Measurements from ENCODE around the gene CLEC4M.

DNA sequence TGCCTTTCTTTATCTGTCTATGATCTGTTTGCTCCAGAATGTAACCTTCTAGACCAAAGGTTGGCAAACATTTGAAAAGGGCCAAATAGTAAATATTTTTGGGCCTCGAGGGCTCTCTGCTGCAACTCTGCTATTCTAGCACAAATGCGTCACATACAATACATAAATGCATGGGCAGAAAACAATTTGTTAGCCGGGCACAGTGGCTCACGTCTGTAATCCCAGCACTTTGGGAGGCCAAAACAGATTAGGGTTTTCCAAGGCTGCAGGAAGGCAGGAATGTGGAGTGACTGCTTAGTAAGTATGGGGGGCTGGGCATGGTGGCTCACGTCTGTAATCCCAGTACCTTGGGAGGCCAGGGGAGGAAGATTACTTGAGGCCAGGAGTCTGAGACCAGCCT lies 45.1 kb downstream of the CLEC4M start:
- TF ChIP-seq, protein P1, sequence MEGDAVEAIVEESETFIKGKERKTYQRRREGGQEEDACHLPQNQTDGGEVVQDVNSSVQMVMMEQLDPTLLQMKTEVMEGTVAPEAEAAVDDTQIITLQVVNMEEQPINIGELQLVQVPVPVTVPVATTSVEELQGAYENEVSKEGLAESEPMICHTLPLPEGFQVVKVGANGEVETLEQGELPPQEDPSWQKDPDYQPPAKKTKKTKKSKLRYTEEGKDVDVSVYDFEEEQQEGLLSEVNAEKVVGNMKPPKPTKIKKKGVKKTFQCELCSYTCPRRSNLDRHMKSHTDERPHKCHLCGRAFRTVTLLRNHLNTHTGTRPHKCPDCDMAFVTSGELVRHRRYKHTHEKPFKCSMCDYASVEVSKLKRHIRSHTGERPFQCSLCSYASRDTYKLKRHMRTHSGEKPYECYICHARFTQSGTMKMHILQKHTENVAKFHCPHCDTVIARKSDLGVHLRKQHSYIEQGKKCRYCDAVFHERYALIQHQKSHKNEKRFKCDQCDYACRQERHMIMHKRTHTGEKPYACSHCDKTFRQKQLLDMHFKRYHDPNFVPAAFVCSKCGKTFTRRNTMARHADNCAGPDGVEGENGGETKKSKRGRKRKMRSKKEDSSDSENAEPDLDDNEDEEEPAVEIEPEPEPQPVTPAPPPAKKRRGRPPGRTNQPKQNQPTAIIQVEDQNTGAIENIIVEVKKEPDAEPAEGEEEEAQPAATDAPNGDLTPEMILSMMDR (conservative IDR thresholded peaks at IDR 0.05; ENCODE audit: low read length): no peak
- no peak for TF ChIP-seq EZH2phosphoT487 (IDR thresholded peaks at IDR 0.05; ENCODE audit: borderline replicate concordance, low read depth, low read length)

All from OCI-LY7 (cell line).